Measurements from ENCODE around the gene RANBP17.
A peak's percentile ranks its signal among the peaks of the same experiment; 100 is the strongest.
"Not testable (repeated sequence)": the region's sequence is repeated elsewhere in the genome, so short reads cannot be mapped to it uniquely, and the experiment has no call there.

RANBP17 gene

DNA sequence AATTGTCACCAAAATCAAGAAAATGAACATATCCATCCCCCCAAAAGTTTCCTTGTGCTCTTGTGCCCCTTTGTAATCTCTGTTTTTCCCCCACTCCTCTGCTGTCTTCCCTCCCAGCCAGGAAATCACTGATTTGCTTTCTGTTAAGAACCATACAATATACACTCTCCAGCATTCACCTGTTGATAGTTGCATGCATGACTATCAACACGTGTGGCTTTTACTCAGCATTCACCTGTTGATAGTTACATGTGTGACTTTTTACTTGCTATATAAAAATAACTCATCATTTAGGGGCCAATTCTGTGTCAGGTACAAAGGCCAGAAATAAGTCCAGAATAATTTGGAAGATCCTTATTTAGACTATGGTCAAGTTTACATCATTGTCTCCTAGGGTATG lies 6.0 kb downstream of the RANBP17 start:
- FAIRE-seq, result no peak
- no peak for DNase-seq (ENCODE audit: low spot score)

DNA sequence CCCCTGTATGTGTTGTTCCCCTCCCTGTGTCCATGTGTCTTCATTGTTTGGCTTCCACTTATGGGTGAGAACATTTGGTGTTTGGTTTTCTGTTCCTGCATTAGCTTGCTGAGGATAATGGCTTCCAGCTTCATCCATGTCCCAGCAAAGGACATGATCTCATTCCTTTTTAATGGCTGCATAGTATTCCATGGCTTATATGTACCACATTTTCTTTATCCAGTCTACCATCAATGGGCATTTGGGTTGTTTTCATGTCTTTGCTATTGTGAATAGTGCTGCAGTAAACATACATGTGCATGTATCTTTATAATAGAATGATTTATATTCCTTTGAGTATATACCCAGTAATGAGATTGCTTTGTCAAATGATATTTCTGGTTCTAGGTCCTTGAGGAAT lies 8.6 kb downstream of the RANBP17 start:
- DNase-seq (ENCODE audit: low spot score); FAIRE-seq: not testable (repeated sequence)

DNA sequence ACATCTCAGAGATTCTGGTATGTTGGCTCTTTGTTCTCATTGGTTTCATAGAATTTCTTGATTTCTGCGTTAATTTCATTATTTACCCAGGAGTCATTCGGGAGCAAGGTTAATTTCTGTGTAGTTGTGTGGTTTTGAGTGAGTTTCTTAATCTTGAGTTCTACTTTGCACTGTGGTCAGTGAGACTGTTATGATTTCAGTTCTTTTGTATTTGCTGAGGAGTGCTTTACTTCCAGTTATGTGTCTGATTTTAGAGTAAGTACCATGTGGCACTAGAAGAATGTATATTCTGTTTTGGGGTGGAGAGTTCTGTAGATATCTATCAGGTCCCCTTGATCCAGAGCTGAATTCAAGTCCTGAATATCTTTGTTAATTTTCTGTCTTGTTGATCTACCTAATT lies 12.2 kb downstream of the RANBP17 start:
- no peak for FAIRE-seq
- DNase-seq (ENCODE audit: low spot score), result no peak

DNA sequence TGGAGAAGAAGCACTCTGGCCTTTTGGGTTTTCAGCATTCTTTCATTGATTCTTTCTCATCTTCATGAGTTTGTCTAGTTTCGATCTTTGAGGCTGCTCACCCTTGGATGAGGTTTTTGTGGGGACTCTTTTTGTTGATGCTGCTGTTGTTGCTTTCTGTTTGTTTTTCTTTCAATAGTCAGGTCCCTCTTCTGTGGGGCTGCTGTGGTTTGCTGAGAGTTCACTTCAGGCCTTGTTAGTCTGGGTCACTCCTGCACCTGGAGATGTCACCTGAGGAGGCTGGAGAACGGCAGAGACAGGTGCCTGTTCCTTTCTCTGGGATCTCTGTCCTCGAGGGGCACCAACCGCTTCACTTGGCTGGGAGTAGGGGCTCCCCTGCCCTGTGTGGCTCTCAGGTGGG lies 14.0 kb downstream of the RANBP17 start:
- DNase-seq (ENCODE audit: low spot score) (no peak), FAIRE-seq (no peak)

DNA sequence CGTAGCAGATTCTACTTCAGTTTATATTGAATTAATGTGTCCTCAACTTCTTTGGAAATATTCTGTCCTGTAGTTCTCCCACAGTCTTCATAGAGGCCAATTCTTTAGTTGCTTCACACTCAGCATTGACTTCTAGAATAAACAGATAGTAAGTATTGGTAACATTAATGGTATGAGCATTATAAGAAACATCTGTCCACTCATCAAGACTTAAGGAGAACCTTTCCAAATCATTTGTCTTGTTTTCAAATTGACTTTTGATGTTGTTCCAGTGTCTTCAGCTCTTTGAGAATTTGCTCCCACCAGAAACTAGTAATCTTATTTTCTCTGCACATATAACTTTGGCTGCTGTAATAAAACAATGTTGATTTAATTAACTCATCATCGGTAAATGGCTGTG lies 18.3 kb downstream of the RANBP17 start:
- FAIRE-seq (no peak), DNase-seq (ENCODE audit: low spot score) (no peak)

DNA sequence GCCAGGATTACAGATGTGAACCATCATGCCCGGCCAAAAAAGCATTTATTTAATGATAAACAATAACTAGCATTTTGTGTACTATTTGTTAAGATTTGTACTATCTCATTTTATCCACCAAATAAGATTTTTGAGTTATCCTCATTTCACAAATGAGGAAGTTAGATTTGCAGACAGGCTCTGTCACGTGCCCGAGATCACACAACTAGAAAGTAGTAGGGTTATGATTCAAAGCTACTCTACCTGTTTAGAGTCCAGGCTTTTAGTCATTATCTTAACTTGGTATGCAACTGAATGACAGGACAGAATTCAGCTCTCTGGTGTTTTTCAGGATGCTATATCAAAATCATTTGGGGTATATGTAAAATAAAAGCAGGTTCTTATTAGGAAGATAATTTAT lies 20.5 kb downstream of the RANBP17 start:
- FAIRE-seq, result no peak
- no peak for DNase-seq (ENCODE audit: low spot score)

DNA sequence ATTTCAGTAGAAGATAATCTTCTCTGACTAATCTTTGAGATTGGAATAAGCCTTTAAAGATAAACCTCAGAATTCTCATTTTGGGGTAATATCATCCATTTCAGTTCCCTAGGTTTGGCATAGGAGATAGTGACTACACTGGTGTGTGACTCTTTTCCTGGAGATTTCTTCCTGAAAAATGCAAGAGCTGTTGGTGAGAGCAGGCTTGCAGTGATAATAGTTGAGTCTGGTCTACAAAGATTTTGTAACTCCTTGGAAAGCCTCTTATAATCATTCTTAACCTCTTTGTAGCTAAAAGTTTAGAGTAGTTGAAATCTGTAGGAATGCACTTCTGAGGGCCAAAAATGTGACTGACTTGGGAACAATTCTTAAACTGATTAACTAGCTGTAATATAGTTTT lies 23.4 kb downstream of the RANBP17 start:
- no peak for FAIRE-seq
- DNase-seq (ENCODE audit: low spot score), result no peak

DNA sequence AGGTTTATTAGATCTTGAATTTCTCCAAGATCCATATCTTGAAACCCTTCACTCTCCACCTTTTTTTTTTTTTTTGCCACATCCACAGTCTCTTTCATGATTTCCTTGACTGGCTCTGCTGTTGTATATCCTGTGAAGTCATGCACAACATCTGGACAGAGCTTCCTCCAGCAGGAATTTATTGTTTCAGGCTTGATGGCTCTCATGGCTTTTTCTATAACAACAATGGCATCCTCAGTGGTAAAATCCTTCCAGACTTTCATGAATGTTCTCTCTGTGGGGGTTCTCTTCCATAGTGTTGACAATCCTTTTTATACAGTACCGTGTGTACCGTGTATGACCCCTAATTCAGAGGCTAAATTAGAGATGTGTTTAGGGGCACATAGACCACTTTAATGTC lies 24.0 kb downstream of the RANBP17 start:
- FAIRE-seq, result no peak
- no peak for DNase-seq (ENCODE audit: low spot score)

DNA sequence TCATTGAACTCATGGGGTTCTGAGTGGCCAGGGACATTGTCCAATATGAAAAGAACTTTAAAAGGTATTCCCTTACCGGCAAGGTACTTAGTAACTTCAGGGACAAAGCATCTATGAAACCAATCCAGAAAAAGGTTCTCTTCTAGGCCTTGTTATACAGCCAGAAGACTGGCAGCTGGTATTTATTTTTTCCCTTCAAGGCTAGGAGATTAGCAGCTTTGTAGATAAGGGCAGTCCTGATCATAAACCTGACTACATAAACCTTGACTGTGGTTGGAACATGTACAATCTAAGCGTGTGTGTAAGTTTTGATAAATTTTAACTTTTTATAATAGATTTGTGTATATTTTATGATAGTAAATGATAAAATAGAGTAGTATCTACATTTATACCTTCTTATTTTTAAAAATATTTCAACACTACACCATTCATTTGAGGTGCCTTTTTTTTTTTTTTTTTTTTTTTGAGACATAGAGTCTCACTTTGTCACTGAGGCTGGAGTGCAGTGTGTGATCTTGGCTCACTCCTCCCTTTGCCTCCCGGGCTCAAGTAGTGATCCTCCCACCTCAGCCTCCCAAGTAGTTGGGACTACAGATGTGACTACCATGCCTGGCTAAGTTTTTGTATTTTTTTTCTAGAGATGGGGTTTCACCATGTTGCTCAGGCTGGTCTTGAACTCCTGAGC lies 24.5 kb downstream of the RANBP17 start:
- DNase-seq (ENCODE audit: low spot score), result no peak
- FAIRE-seq, result no peak

DNA sequence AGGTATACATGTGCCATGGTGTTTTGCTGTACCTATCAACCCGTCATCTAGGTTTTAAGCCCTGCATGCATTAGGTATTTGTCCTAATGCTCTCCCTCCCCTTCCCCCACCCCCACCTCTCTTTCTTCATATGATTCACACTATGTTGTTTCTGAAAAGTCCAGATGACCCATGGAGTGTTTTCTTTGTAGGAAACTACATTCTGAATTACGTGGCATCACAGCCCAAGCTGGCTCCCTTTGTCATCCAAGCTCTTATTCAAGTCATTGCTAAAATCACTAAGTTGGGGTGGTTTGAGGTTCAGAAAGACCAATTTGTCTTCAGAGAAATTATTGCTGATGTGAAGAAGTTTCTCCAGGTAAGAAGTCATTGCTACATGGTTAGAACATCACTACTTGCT lies 30.4 kb downstream of the RANBP17 start:
- no peak for FAIRE-seq
- peak; percentile 1 for DNase-seq (ENCODE audit: low spot score)

DNA sequence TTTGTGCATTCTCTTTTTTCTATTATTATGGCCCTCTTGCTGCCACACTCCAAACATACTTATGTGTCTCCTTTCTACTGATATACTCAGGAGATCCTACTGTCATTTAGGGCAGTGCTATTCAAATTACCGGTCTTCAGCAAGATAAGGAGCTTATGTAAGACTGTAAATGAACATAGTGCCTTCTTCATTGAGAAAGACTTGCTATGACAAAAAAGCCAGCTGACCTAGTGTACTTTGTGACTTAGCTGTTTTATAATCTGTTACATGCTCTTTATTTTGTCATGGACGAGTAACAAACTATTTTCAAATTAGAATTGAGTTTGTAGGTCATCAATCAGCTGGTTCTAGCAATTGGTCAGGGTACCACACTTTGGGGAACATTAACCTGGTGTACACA lies 32.8 kb downstream of the RANBP17 start:
- DNase-seq (ENCODE audit: low spot score), result no peak
- no peak for FAIRE-seq

DNA sequence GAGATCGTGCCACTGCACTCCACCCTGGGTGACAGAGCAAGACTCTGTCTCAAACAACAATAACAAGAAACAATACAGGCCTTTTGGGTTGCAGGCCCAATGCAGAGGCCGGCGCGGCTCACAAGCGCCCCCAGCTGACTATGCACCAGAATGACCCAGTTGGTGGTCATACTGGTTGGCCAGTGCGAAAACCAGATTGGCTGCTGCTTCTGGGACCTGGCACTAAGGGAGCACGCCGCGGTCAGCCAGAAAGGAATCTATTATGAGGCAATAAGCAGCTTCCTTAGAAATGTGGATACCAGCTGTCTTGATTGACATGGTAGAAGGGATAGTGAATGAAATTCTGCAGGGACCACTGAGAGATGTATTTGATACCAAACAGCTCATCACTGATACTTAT lies 35.0 kb downstream of the RANBP17 start:
- DNase-seq (ENCODE audit: low spot score) (no peak), FAIRE-seq (no peak)

DNA sequence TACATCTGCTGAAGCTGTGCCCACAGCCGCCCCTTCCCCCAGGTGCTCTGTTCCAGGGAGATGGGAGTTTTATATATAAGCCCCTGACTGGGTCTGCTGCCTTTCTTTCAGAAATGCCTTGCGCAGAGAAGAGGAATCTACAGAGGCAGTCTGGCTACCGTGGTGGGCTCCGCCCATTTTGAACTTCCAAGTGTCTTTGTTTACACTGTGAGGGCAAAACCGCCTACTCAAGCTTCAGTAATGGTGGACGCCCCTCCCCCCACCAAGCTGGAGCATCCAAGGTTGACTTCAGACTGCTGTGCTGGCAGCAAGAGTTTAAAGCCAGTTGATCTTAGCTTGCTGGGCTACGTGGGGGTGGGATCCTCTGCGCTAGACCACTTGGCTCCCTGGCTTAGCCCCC lies 41.3 kb downstream of the RANBP17 start:
- no peak for DNase-seq (ENCODE audit: low spot score)

DNA sequence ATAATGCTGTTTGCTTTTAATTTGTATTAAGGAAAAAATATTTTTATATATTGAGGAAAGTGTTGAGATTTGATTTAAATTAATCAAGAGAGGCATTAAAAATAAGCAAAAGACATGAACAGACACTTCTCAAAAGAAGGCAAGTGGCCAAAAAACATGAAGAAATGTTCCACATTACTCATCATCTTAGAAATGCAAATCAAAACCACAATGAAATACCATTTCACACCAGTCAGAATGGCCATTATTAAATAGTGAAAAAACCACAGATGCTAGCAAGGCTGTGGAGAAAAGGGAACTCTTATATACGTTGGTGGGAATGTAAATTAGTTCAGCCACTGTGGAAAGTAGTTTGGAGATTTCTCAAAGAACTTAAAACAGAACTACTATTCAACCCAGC lies 45.9 kb downstream of the RANBP17 start:
- DNase-seq (ENCODE audit: low spot score) (peak; percentile 3), FAIRE-seq (no peak)

More for the DNA sequence above, 41.3 kb downstream of the RANBP17 start:
- no peak for FAIRE-seq

DNA sequence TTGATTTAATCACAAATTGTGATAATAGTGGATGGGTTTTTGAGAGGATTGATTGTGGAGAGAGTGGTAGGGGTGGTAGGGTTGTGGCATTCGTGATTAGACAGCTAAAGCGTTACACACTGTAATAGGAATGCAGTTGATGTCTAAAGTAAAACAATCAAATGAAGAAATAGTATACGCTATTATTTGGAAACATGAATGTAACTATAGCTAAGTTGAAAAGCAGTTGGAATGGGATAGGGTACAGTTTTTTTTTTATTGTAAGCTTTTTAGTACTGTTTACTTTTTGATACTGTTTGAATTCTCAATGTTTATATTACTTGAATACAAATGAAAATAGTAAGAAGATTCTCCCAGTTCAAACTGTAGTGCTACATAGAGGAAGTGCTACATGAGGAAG lies 51.8 kb downstream of the RANBP17 start:
- DNase-seq (ENCODE audit: low spot score) (no peak), FAIRE-seq (no peak)

DNA sequence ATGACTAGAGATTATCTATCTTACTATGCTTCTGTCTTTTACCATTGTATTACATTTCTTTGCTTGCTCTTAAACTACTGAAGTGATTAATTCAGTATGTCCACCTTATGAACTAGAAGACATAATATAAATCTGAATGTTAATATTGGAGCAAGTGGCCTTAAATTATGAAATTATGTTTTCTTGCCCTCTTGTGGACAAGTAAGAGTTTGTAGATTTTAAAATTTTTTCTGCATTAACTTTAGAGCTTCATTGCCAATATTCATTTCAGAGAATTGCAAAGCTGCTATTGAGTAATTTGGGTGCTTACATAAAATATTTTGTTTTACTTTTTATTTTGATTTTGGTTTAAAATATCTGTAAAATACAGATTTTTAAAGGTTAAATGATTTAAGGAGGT lies 55.3 kb downstream of the RANBP17 start:
- FAIRE-seq (no peak), DNase-seq (ENCODE audit: low spot score) (no peak)

DNA sequence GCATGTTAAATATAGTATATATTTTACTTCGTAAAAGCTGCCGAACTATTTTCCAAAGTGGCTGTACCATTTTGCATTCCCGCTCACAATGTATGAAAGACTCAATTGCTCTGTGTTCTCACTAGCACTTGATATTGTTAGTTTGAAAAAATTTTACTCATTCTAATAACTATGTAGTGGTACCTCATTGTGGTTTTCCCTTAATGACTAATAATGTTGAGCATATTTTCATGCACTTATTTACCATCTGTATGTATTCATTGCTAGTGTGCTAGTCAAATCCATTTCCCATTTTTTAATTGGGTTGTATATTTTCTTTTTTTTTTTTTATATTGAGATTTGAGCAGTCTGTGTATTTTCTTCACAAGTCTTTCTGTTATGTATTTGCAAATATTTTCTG lies 58.4 kb downstream of the RANBP17 start:
- DNase-seq (ENCODE audit: low spot score), result no peak

DNA sequence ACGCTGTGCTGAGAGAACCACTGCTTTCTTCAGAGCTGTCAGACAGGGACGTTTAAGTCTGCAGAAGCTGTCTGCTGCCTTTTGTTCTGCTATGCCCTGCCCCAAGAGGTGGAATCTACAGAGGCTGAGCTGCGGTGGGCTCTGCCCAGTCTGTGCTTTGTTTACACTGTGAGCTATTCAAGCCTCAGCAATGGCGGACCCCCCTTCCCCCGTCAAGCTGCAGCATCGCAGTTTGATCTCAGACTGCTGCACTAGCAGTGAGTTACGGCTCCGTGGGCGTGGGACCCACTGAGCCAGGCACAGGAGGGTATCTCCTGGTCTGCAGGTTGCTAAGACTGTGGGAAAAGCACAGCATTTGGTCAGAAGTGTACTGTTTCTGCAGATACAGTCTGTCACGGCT lies 60.5 kb downstream of the RANBP17 start:
- not testable (repeated sequence) for DNase-seq (ENCODE audit: low spot score); FAIRE-seq

More for the DNA sequence above, 58.4 kb downstream of the RANBP17 start:
- no peak for FAIRE-seq

DNA sequence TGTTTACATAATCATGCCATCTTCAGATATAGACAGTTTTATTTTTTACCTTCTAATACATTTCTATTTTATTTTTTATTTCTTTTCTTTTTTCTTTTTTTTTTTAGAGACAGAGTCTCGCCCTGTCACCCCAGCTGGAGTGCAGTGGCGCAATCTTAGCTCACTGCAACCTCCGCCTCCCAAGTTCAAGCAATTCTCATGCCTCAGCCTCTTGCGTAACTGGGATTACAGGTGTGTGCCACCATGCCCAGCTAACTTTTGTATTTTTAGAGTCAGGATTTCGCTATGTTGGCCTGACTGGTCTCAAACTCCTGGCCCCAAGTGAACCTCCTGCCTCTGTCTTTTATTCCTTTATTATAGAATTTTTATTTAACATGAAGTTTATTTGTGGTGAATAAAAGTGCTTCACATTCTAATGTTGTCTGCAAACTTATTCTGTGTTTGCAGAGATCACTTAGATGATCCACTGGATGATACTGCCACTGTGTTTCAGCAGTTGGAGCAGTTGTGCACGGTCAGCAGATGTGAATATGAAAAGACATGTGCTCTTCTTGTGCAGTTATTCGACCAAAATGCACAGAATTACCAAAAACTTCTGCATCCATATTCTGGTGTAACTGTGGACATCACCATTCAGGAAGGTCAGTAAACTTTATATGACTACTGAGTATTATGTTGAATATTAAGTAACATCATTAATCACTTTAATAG lies 62.2 kb downstream of the RANBP17 start:
- FAIRE-seq, result no peak
- DNase-seq (ENCODE audit: low spot score), result no peak

DNA sequence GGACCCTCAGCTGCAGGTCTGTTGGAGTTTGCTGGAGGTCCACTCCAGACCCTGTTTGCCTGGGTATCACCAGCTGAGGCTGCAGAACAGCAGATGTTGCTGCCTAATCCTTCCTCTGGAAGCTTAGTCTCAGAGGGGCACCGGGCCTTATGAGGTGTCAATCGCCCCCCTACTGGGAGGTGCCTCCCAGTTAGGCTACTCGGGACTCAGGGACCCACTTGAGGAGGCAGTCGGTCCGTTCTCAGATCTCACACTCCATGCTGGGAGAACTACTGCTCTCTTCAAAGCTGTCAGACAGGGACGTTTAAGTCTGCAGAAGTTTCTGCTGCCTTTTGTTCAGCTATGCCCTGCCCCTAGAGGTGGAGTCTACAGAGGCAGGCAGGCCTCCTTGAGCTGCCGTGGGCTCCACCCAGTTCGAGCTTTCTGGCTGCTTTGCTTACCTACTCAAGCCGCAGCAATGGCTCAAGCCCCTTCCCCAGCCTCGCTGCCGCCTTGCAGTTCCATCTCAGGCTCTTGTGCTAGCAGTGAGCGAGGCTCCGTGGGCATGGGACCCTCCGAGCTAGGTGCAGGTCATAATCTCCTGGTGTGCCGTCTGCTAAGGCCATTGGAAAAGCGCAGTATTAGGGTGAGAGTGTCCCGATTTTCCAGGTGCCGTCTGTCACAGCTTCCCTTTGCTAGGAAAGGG lies 73.9 kb downstream of the RANBP17 start:
- not testable (repeated sequence) for FAIRE-seq; DNase-seq (ENCODE audit: low spot score)

DNA sequence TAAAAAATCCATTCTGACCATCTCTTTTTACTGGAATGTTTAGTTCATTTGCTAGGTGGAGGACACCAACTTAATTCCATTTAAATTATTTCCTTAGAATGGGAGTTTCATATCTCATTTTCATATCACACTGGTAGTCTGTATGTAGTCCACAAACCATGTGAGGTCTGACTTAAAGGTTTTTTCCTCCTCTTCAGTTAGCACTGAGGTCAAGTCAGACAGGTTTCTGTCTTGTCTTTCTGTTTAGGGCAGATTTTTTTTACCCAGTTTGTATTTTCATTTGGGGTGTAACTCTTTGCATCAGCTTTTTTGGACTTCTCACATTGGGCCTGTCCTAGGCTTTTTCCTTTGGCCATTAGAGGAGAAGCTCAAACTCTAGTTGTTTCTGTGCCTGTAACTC lies 75.3 kb downstream of the RANBP17 start:
- no peak for FAIRE-seq
- no peak for DNase-seq (ENCODE audit: low spot score)

DNA sequence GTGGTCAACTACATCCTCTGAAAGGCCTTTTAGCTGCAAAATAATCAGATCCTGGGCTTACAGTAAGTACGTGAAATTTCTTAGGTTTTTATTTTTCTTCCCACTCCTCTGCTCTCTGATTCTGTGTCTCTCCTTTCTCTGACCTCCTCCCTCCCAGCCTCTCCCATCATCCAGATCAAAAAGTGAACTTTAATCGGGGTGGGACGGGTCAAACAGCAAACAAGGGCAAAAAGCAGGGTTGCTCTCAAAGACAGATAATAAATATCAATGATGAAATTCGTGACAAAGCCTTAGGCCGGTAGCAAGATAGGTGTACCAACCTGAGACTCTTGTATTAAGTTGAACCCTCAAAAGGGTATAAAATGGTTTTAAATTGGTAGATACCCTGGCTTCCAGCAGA lies 76.1 kb downstream of the RANBP17 start:
- DNase-seq (ENCODE audit: low spot score), result no peak
- FAIRE-seq, result no peak

DNA sequence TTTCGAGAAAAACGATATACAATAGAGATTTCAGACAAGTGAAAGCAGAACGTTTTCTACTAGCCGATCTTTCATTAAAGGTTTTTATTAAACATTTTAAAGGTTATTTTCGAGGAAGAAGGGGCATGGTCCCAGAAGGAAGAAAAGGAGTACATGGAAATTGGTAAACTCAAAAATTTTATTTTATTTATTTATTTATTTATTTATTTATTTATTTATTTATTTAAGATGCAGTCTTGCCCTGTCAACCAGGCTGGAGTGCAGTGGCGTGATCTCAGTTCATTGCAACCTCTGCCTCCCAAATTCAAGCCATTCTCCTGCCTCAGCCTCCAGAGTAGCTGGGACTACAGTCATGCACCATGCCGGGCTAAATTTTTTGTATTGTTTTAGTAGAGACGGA lies 77.4 kb downstream of the RANBP17 start:
- FAIRE-seq (no peak), DNase-seq (ENCODE audit: low spot score) (no peak)
